HG02642 (cell line): Measurements from ENCODE around the gene FBP1.
A peak's percentile ranks its signal among the peaks of the same experiment; 100 is the strongest.

Experiments
- ATAC-seq: cut with Tn5 transposase; IDR thresholded peaks from one replicate; pipeline ENCODE4 v1.9.1; 2021; ENCODE audit warnings: mild to moderate bottlenecking; ENCODE audit not compliant: unreplicated experiment, poor library complexity

The FBP1 gene

GRCh38 chr9:94657021-94657725, 17.9 kb upstream of the FBP1 start:
- no peak for ATAC-seq

GRCh38 chr9:94656200-94656599, 16.9 kb upstream of the FBP1 start:
- ATAC-seq: peak; percentile 96

- no peak for ATAC-seq
Observed at GRCh38 chr9:94655739-94656138, 16.4 kb upstream of the FBP1 start.

- ATAC-seq: no peak
Observed at GRCh38 chr9:94654165-94654894, 15.0 kb upstream of the FBP1 start.

GRCh38 chr9:94650949-94651348, 11.6 kb upstream of the FBP1 start:
- ATAC-seq: no peak

- ATAC-seq: no peak
Observed at GRCh38 chr9:94649100-94649819, 9.9 kb upstream of the FBP1 start.

GRCh38 chr9:94648185-94648584, 8.9 kb upstream of the FBP1 start:
- ATAC-seq: no peak

- ATAC-seq: no peak
Observed at GRCh38 chr9:94645901-94646300, 6.6 kb upstream of the FBP1 start.

- ATAC-seq: no peak
Observed at GRCh38 chr9:94644543-94644942, 5.2 kb upstream of the FBP1 start.

- no peak for ATAC-seq
Observed at GRCh38 chr9:94643741-94644140, 4.4 kb upstream of the FBP1 start.

- ATAC-seq: no peak
Observed at GRCh38 chr9:94643176-94643575, 3.9 kb upstream of the FBP1 start.

- no peak for ATAC-seq
Observed at GRCh38 chr9:94642501-94642900, 3.2 kb upstream of the FBP1 start.

- no peak for ATAC-seq
Observed at GRCh38 chr9:94639999-94640376, 670 bp upstream of the FBP1 start.

- ATAC-seq: no peak
Observed at GRCh38 chr9:94638335-94639060, 820 bp downstream of the FBP1 start.

GRCh38 chr9:94632737-94633136, 6.6 kb downstream of the FBP1 start:
- ATAC-seq: no peak

GRCh38 chr9:94631599-94631998, 7.7 kb downstream of the FBP1 start:
- ATAC-seq: no peak

GRCh38 chr9:94630833-94631232, 8.5 kb downstream of the FBP1 start:
- ATAC-seq: no peak

- no peak for ATAC-seq
Observed at GRCh38 chr9:94630281-94630680, 9.0 kb downstream of the FBP1 start.

GRCh38 chr9:94627287-94627686, 12.0 kb downstream of the FBP1 start:
- ATAC-seq: no peak

- ATAC-seq: no peak
Observed at GRCh38 chr9:94625835-94626234, 13.5 kb downstream of the FBP1 start.

GRCh38 chr9:94624629-94625028, 14.7 kb downstream of the FBP1 start:
- ATAC-seq: no peak
